Measurements from ENCODE around the gene MAPKAP1.

GRCh38 chr9:125739436-125739835 lies 32.4 kb upstream of the MAPKAP1 start:
- TF ChIP-seq HLTF (IDR thresholded peaks at IDR 0.05) (no peak), NFYB (IDR thresholded peaks at IDR 0.05; ENCODE audit: extremely low read depth, insufficient read length) (no peak)
- TF ChIP-seq, protein P1, sequence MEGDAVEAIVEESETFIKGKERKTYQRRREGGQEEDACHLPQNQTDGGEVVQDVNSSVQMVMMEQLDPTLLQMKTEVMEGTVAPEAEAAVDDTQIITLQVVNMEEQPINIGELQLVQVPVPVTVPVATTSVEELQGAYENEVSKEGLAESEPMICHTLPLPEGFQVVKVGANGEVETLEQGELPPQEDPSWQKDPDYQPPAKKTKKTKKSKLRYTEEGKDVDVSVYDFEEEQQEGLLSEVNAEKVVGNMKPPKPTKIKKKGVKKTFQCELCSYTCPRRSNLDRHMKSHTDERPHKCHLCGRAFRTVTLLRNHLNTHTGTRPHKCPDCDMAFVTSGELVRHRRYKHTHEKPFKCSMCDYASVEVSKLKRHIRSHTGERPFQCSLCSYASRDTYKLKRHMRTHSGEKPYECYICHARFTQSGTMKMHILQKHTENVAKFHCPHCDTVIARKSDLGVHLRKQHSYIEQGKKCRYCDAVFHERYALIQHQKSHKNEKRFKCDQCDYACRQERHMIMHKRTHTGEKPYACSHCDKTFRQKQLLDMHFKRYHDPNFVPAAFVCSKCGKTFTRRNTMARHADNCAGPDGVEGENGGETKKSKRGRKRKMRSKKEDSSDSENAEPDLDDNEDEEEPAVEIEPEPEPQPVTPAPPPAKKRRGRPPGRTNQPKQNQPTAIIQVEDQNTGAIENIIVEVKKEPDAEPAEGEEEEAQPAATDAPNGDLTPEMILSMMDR (IDR thresholded peaks at IDR 0.05 in 2 of 3, conservative IDR thresholded peaks at IDR 0.05 in 1 of 3; ENCODE audit: insufficient read depth in 2 of 3, low read depth in 1 of 3, low read length in 3 of 3), result no peak
- TF ChIP-seq, protein P2, sequence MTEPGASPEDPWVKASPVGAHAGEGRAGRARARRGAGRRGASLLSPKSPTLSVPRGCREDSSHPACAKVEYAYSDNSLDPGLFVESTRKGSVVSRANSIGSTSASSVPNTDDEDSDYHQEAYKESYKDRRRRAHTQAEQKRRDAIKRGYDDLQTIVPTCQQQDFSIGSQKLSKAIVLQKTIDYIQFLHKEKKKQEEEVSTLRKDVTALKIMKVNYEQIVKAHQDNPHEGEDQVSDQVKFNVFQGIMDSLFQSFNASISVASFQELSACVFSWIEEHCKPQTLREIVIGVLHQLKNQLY (CRISPR knock-in tag; conservative IDR thresholded peaks at IDR 0.05), result no peak

All from K562 (cell line).